HG02885 (cell line): ENCODE measurements around the gene RTN4RL1.

Experiments used
- ATAC-seq: cut with Tn5 transposase; IDR thresholded peaks from one replicate; pipeline ENCODE4 v1.9.1; 2021; ENCODE audit warnings: mild to moderate bottlenecking; ENCODE audit not compliant: unreplicated experiment, poor library complexity

The RTN4RL1 gene

DNA sequence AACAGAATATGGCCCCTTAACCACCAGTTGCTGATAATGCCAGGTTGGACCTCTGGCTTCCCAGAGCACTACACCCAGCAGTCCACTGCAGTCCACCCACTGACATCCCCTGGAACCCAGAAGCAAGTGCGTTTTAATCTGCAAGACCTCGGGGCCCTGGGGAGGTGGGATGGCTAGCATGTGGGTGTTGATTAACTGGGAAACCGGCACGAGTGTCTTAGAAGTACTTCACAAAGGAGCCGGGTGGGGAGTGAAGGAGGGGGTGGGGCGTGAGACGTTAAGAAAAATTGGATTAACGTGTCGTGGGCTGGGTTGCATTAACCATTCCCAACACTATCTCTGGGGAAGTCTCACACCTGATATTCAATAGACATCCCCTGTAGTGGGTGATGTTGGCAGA, 23.7 kb upstream of the RTN4RL1 start:
- ATAC-seq = no peak

- ATAC-seq = no peak
These were observed 22.5 kb upstream of the RTN4RL1 start for GRCh38 chr17:2047590-2047989.

DNA sequence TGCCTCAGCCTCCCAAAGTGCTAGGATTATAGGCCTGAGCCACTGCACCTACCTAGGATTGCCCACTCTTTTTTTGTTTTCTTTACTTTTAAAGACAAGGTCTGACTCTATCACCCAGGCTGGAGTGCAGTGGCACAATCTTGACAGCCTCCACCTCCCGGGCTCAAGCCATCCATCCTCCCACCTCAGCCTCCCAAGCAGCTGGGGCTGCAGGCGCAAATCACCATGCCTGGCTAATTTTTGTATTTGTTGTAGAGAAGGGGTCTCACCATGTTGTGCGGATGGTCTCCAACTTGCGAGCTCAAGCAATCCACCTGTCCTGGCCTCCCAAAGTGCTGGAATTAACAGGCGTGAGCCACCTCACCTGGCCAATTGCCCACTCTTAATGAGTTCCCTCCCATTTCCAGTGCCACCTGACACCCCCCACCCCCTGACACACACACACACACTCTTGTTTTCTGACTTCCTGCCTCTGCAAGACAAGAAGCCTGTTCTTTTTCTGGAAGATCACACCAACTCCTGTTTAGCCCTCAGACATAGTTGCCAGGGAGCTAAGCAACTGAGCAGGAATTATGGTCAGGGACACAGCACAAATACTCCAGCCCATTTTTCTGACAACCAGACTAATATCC, 19.2 kb upstream of the RTN4RL1 start:
- no peak for ATAC-seq

GRCh38 chr17:2043785-2044184, 18.7 kb upstream of the RTN4RL1 start:
- ATAC-seq = no peak

GRCh38 chr17:2042933-2043332, 17.8 kb upstream of the RTN4RL1 start:
- no peak for ATAC-seq

DNA sequence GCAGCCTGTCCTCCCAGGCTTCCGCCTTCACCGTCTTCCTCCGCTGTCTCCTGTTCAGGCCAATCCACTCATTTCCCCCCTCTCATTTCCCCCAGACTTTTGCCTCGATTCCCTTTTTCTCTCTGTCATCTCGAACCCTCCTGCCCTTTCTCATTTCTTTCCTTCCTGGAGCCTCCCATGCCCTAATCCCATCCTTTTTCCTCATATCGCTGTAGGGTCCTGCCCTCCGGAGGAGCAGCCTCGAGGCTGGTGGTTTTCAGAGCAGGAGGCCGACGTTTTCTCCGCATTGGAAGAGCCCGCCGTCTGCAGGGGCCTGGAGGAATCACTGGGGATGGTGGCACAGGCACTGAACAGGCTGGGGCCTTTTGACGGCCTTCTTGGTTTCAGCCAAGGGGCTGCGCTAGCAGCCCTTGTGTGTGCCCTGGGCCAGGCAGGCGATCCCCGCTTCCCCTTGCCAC, 17.3 kb upstream of the RTN4RL1 start:
- no peak for ATAC-seq

GRCh38 chr17:2041561-2042389, 16.6 kb upstream of the RTN4RL1 start, which contains the start of gene OVCA2:
TSS of gene OVCA2 (plus strand) at chr17:2042022. CDS start at chr17:2042048, 26 bp downstream.
- peak; percentile 89 for ATAC-seq

DNA sequence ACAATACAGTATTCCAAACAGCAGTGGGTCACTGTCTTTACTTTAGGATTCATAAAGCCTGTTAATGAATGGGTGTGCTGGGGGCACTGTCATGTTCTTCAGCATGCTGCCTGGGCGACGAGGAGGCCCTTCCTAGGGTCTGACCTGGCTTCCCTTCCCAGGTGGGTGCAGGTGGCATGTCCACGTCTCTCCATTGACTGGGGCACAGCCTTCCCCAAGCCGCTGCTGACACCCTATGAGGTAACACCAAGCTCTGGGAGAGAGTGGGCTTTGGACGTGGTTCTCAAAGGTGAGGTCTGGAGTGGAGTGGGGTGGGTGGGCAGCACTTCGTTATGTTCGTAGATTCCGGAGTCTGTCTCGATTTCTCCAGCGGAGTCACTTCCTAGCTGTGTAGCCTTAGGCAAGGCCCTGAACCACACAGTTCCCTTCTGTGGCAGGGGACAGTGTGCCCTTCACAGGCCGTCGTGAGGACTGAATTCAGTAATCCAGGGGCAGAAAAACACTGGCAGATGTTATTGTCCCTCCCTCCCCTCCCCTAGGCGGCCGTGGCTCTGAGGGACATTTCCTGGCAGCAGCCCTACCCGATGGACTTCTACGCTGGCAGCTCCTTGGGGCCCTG, 15.9 kb upstream of the RTN4RL1 start:
- no peak for ATAC-seq

- ATAC-seq = no peak
These were observed 15.2 kb upstream of the RTN4RL1 start for GRCh38 chr17:2040219-2040827.

DNA sequence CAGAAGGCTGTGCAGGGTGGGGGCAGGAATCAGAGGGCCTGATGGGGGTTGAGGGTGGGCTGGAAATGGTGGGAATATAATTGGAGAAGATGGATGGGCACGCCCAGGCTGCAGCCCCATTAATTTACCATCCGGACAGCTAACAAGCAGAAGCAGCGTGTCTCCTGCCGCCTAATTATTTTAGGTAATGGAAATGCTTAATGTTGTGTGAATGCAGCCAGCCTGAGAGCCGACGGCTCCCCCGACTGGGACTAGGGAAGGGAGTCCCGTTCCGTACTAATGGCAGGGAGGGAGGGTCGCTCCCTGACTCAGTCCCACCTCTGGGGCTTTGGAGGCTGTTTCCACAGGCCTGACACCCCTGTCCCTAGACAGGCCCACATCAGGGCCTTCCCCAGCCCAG, 12.0 kb upstream of the RTN4RL1 start:
- ATAC-seq = no peak

GRCh38 chr17:2035541-2036488, 10.7 kb upstream of the RTN4RL1 start:
- no peak for ATAC-seq

GRCh38 chr17:2034806-2035540, 9.8 kb upstream of the RTN4RL1 start:
- no peak for ATAC-seq

DNA sequence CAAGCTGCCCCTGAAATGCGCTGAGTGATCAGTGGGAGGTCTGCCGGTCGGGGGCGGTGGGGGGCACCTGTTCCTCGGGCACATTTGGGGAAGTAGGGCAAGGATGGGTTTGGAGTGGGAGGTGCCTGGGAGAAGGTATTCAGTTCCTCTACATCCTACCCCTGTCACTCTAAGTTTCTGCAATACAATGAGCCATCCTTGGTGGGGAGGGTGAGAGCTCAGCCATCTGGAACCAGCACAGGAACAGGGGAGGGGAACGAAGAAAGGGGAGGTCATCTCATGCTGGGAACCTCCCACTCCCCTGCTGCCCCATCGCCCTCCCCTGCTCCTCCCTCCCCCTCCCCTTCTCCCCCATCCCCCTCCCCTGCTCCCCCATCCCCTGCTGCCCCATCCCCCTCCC, 9.0 kb upstream of the RTN4RL1 start:
- ATAC-seq = no peak

DNA sequence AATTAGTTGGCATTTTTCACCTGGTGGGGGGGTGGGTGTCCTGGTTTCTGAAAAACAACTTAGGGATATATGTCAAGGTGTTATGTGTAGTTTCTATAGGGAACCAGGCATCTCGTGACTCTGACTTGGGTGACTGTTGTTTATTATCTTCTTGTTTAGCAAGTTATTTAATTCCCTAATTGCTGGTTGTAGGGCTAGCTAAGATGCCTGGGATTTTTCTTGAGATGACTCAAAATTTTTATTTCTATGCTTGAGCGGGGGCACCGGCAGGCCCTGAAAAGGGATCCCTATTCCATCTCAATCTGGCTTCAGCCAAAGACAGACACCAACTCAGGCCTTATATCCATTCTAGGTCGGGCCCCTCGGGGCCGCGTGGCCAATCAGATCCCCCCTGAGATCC, 8.0 kb upstream of the RTN4RL1 start:
- no peak for ATAC-seq

- no peak for ATAC-seq
These were observed 5.6 kb upstream of the RTN4RL1 start for GRCh38 chr17:2030779-2031163.

GRCh38 chr17:2029911-2030778, 5.0 kb upstream of the RTN4RL1 start, which contains the start of gene DPH1:
TSS of gene DPH1 (plus strand) at chr17:2030153. CDS start at chr17:2030170, 17 bp downstream.
- ATAC-seq = peak; percentile 74

GRCh38 chr17:2028737-2029136, 3.6 kb upstream of the RTN4RL1 start:
- ATAC-seq = no peak

DNA sequence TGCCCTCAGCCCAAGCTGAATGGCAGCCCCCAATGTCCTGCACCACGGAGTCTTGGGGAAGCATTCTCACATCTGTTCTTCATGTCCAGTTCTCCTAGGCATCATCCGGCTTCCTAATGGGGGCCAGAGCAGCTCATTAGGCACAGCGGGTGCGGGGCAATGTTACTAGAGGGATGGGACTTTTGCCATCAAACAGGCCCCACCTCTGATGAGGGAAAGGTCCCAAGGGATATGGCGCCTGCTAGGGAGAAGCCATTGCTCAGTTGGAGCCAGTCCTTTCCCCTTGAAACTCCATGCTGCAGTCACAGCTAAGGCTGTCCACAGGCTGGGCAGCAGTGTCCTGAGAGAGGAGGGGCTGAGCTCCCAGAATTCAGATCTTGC, 3.1 kb upstream of the RTN4RL1 start:
- ATAC-seq = no peak
